SK-N-SH (cell line): ENCODE results near the gene CD14. TPM values are rescaled to one million over a fixed set of nuclear protein-coding genes. Genes with fewer than 3 reads are reported as not detected.
"Not testable (repeated sequence)": the region's sequence is repeated elsewhere in the genome, so short reads cannot be mapped to it uniquely, and the experiment has no call there.

Source experiments
- CTCF ChIA-PET: fragments of 300-600, 350-600 bp; formaldehyde crosslinking; extraction: SDS; loops from one replicate; lab custom pipeline; 2021; lab: Yijun Ruan, JAX
- POLR2A ChIA-PET: fragments of 350-600 bp; sonication (Branson Sonifier 250); formaldehyde crosslinking; extraction: SDS; loops from one replicate; lab custom pipeline; 2020; ENCODE audit warnings: antibody characterized with exemption, inconsistent platforms; lab: Yijun Ruan, JAX
- DNase-seq: peaks from one replicate; pipeline ENCODE4 v3.0.0; 2012
- H2AFZ ChIP-seq: fragments of 200-600 bp; sonication (generic); 2 replicates; pipeline ENCODE4 v1.8.1; 2016; ENCODE audit warnings: antibody characterized with exemption, mild to moderate bottlenecking, low read depth
- H3F3A ChIP-seq: fragments of 200-600 bp; sonication (generic); replicated peaks from 2 replicates; pipeline ENCODE3; 2016; ENCODE audit warnings: antibody characterized with exemption, mild to moderate bottlenecking; ENCODE audit not compliant: insufficient read depth
- H3K27ac ChIP-seq, 2 experiments: fragments of 200-500 bp in 1 of 2; fragments of 200-600 bp in 1 of 2; sonication (Bioruptor generic) in 1 of 2; sonication (generic), shearing (Covaris generic) in 1 of 2; 2 replicates each; pipeline versions ENCODE4 v1.5.1 to v1.6.1; 2014 to 2016; ENCODE audit warnings: low read depth in 2 of 2, inconsistent platforms in 1 of 2, low read length in 1 of 2, mild to moderate bottlenecking in 1 of 2, mixed read lengths in 1 of 2
- H3K27me3 ChIP-seq: fragments of 200-600 bp; sonication (generic), shearing (Covaris generic); 2 replicates; pipeline ENCODE4 v1.6.1; 2016; ENCODE audit warnings: mixed run types; ENCODE audit not compliant: insufficient read depth
- H3K36me3 ChIP-seq, 2 experiments: fragments of 200-500 bp in 1 of 2; fragments of 200-600 bp in 1 of 2; sonication (Bioruptor generic) in 1 of 2; sonication (generic) in 1 of 2; replicated peaks in 1 of 2; 2 replicates each; pipeline versions ENCODE3 to v1.5.1; 2014 to 2016; ENCODE audit warnings: low read length in 1 of 2, mild to moderate bottlenecking in 1 of 2; ENCODE audit not compliant: insufficient read depth in 2 of 2, control insufficient read depth in 1 of 2
- H3K4me1 ChIP-seq, 2 experiments: fragments of 200-500 bp in 1 of 2; fragments of 200-600 bp in 1 of 2; sonication (Bioruptor generic) in 1 of 2; sonication (generic), shearing (Covaris generic) in 1 of 2; 2 replicates each; pipeline versions ENCODE4 v1.5.1 to v1.6.1; 2014 to 2016; ENCODE audit warnings: low read depth in 1 of 2, low read length in 1 of 2, mixed run types in 1 of 2; ENCODE audit not compliant: insufficient read depth in 2 of 2, control insufficient read depth in 1 of 2
- H3K4me2 ChIP-seq: fragments of 200-600 bp; sonication (generic), shearing (Covaris generic); 2 replicates; pipeline ENCODE4 v1.6.1; 2017; ENCODE audit warnings: mixed run types
- H3K4me3 ChIP-seq, 2 experiments: fragments of 200-500 bp in 1 of 2; fragments of 200-600 bp in 1 of 2; sonication (Bioruptor generic) in 1 of 2; sonication (generic), shearing (Covaris generic) in 1 of 2; 2 replicates each; pipeline versions ENCODE4 v1.5.1 to v1.8.1; 2014 to 2016; ENCODE audit warnings: low read depth in 2 of 2, inconsistent platforms in 1 of 2, low read length in 1 of 2, mild to moderate bottlenecking in 1 of 2, mixed read lengths in 1 of 2, moderate library complexity in 1 of 2
- H3K79me2 ChIP-seq: fragments of 200-600 bp; sonication (generic); 2 replicates; pipeline ENCODE4 v1.8.1; 2017; ENCODE audit warnings: mild to moderate bottlenecking; ENCODE audit not compliant: insufficient read depth
- H3K9ac ChIP-seq: fragments of 200-600 bp; sonication (generic); 2 replicates; pipeline ENCODE4 v1.6.1; 2017; ENCODE audit warnings: mixed run types
- H3K9me2 ChIP-seq: fragments of 200-600 bp; sonication (generic); 2 replicates; pipeline ENCODE4 v1.6.1; 2017; ENCODE audit warnings: mixed run types
- H3K9me3 ChIP-seq: fragments of 200-600 bp; sonication (generic); 2 replicates; pipeline ENCODE4 v1.6.1; 2017; ENCODE audit warnings: mixed run types, mild to moderate bottlenecking, moderate library complexity
- H4K20me1 ChIP-seq: fragments of 200-600 bp; sonication (generic); 2 replicates; pipeline ENCODE4 v1.6.1; 2017; ENCODE audit warnings: mild to moderate bottlenecking, mixed run types; ENCODE audit not compliant: insufficient read depth
- CHD2 ChIP-seq: fragments of 150-350 bp; IDR thresholded peaks from 2 replicates; pipeline ENCODE4 v1.6.1; 2018; ENCODE audit warnings: low read length; ENCODE audit not compliant: partially characterized antibody
- EP300 ChIP-seq, 2 experiments: IDR thresholded peaks; 2 replicates each; pipeline versions ENCODE4 v1.4.0 to v1.6.1; 2012; ENCODE audit warnings: borderline replicate concordance in 1 of 2, low read depth in 1 of 2, low read length in 1 of 2
- EZH2phosphoT487 ChIP-seq: fragments of 200-600 bp; sonication (generic); IDR thresholded peaks from 2 replicates; pipeline ENCODE4 v1.6.1; 2017; ENCODE audit warnings: low read depth, mixed run types, mild to moderate bottlenecking, antibody characterized with exemption, moderate library complexity, borderline replicate concordance
- FOXJ3 ChIP-seq: sonication (generic); formaldehyde crosslinking; IDR thresholded peaks from 2 replicates; pipeline ENCODE4 v1.5.1; 2020; ENCODE audit warnings: mild to moderate bottlenecking, missing genetic modification reagents
- GATA2 ChIP-seq: sonication (generic); formaldehyde crosslinking; IDR thresholded peaks from 2 replicates; pipeline ENCODE4 v1.5.0; 2020; ENCODE audit warnings: mild to moderate bottlenecking, missing genetic modification reagents
- MXI1 ChIP-seq: IDR thresholded peaks from 2 replicates; pipeline ENCODE4 v1.6.1; 2012; ENCODE audit warnings: mild to moderate bottlenecking, low read depth, low read length, improper control_type of control experiment
- NFIC ChIP-seq: IDR thresholded peaks from 2 replicates; pipeline ENCODE4 v1.4.0; 2012; ENCODE audit warnings: borderline replicate concordance
- NRF1 ChIP-seq: IDR thresholded peaks from 2 replicates; pipeline ENCODE4 v1.6.1; 2012; ENCODE audit warnings: low read depth, mild to moderate bottlenecking, low read length
- RAD21 ChIP-seq: IDR thresholded peaks from 2 replicates; pipeline ENCODE4 v1.6.1; 2012; ENCODE audit warnings: mild to moderate bottlenecking, low read length
- RFX5 ChIP-seq: IDR thresholded peaks from 2 replicates; pipeline ENCODE4 v1.6.1; 2012; ENCODE audit warnings: mild to moderate bottlenecking, improper control_type of control experiment, low read length
- TAF1 ChIP-seq: IDR thresholded peaks from 2 replicates; pipeline ENCODE4 v1.6.1; 2012; ENCODE audit warnings: low read depth, mild to moderate bottlenecking, low read length, moderate library complexity, borderline replicate concordance
- USF1 ChIP-seq: IDR thresholded peaks from 2 replicates; pipeline ENCODE4 v1.4.0; 2012; ENCODE audit warnings: low read depth, borderline replicate concordance
- WGBS: methylation state at CpG from one replicate; pipeline ENCODE4 v1.1.6; 2017; ENCODE audit warnings: low lambda C conversion rate; 5-methylcytosine and 5-hydroxymethylcytosine counted together
- polyA plus RNA-seq, 3 experiments: library from polyadenylated mRNA; depleted of rRNA; stranded (reverse); fragments of >200 nt; gene quantifications; 2 replicates each; pipeline ENCODE4 v1.2.3, GENCODE V29; 2012
- TF ChIP-seq, protein P1 (sequence below): fragments of 200-600 bp; sonication (generic); IDR thresholded peaks from 2 replicates; pipeline ENCODE4 v1.6.1; 2017; ENCODE audit warnings: antibody characterized with exemption, mild to moderate bottlenecking, moderate library complexity
- TF ChIP-seq, protein P2 (sequence below): IDR thresholded peaks from 2 replicates; pipeline ENCODE4; 2012

The CD14 gene
- polyA plus RNA-seq, 1 of the 3 experiments (the other 2 are of a cell fraction): 0.12 TPM

GRCh38 chr5:140595538-140596300, 37.3 kb downstream of the CD14 start:
- TF ChIP-seq RFX5: no peak
- H3K27ac ChIP-seq: no peak overlapping the region
- H3K4me1 ChIP-seq: peaks cover 0 to 3% of the 10 kb centered on the region in 2 experiments; a peak in 1 of 4 replicates
- ChIA-PET CTCF (interaction anchor here (1.7 kb wide), 1 partner anchor 51 kb away, joined by 4 read pairs; no protein-coding TSS in a partner anchor), POLR2A (no interaction called here)
- H3K79me2 ChIP-seq: no peaks in the 10 kb centered on the region
- no peak overlapping the region for H3K9ac ChIP-seq
- WGBS: 53% methylated on average over 5 of the region's 5 CpGs
- no peaks in the 10 kb centered on the region for H3K9me3 ChIP-seq
- H3K9me2 ChIP-seq: no peaks in the 10 kb centered on the region
- H2AFZ ChIP-seq: no peak overlapping the region; the same call in 1 of the 2 replicates
- no peaks in the 10 kb centered on the region for H3K27me3 ChIP-seq
- no peak for DNase-seq
- no peak overlapping the region for H3K4me2 ChIP-seq
- no peaks in the 10 kb centered on the region for H3K36me3 ChIP-seq
- no peaks in the 10 kb centered on the region for H3F3A ChIP-seq
- H4K20me1 ChIP-seq: no peaks in the 10 kb centered on the region
- no peak overlapping the region for H3K4me3 ChIP-seq

GRCh38 chr5:140594169-140594568, 38.8 kb downstream of the CD14 start:
- POLR2A ChIA-PET: no interaction called here
- H3K4me1 ChIP-seq: peaks cover 0 to 3% of the 10 kb centered on the region in 2 experiments; a peak in 1 of 4 replicates
- H3K9me3 ChIP-seq: no peaks in the 10 kb centered on the region
- H3K36me3 ChIP-seq: no peaks in the 10 kb centered on the region
- H3K9me2 ChIP-seq: no peaks in the 10 kb centered on the region
- H3K9ac ChIP-seq: no peak overlapping the region
- H4K20me1 ChIP-seq: no peaks in the 10 kb centered on the region
- no peak overlapping the region for H3K27ac ChIP-seq
- H3K4me3 ChIP-seq: no peak overlapping the region
- TF ChIP-seq TAF1 (no peak), NRF1 (no peak), RAD21 (no peak), USF1 (no peak), MXI1 (no peak), FOXJ3 (CRISPR knock-in tag) (no peak), NFIC (no peak), GATA2 (no peak), CHD2 (no peak), EP300 (IDR thresholded peaks at IDR 0.05; ENCODE audit: borderline replicate concordance in 1 of 2, low read depth in 1 of 2, low read length in 1 of 2) (no peak), EZH2phosphoT487 (no peak), RFX5 (no peak)
- TF ChIP-seq, protein P1, sequence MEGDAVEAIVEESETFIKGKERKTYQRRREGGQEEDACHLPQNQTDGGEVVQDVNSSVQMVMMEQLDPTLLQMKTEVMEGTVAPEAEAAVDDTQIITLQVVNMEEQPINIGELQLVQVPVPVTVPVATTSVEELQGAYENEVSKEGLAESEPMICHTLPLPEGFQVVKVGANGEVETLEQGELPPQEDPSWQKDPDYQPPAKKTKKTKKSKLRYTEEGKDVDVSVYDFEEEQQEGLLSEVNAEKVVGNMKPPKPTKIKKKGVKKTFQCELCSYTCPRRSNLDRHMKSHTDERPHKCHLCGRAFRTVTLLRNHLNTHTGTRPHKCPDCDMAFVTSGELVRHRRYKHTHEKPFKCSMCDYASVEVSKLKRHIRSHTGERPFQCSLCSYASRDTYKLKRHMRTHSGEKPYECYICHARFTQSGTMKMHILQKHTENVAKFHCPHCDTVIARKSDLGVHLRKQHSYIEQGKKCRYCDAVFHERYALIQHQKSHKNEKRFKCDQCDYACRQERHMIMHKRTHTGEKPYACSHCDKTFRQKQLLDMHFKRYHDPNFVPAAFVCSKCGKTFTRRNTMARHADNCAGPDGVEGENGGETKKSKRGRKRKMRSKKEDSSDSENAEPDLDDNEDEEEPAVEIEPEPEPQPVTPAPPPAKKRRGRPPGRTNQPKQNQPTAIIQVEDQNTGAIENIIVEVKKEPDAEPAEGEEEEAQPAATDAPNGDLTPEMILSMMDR: no peak
- TF ChIP-seq, protein P2, sequence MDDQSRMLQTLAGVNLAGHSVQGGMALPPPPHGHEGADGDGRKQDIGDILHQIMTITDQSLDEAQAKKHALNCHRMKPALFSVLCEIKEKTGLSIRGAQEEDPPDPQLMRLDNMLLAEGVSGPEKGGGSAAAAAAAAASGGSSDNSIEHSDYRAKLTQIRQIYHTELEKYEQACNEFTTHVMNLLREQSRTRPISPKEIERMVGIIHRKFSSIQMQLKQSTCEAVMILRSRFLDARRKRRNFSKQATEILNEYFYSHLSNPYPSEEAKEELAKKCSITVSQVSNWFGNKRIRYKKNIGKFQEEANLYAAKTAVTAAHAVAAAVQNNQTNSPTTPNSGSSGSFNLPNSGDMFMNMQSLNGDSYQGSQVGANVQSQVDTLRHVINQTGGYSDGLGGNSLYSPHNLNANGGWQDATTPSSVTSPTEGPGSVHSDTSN: no peak
- no peaks in the 10 kb centered on the region for H3F3A ChIP-seq
- H3K4me2 ChIP-seq: no peak overlapping the region
- no peaks in the 10 kb centered on the region for H3K79me2 ChIP-seq
- CTCF ChIA-PET: no interaction called here
- no peaks in the 10 kb centered on the region for H3K27me3 ChIP-seq
- DNase-seq: no peak
- 33% methylated on average over 5 of the region's 6 CpGs for WGBS
- no peak overlapping the region for H2AFZ ChIP-seq

DNA sequence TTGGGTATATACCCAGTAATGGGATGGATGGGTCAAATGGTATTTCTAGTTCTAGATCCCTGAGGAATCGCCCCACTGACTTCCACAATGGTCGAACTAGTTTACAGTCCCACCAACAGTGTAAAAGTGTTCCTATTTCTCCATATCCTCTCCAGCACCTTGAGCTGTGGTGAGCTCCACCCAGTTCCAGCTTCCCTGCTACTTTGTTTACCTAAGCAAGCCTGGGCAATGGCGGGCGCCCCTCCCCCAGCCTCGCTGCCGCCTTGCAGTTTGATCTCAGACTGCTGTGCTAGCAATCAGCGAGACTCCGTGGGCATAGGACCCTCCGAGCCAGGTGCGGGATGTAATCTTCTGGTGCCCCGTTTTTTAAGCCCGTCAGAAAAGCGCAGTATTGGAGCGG, 39.9 kb downstream of the CD14 start:
- H3K9me3 ChIP-seq, H3K4me1 ChIP-seq, H3K79me2 ChIP-seq, H2AFZ ChIP-seq, CTCF ChIA-PET, H3K4me2 ChIP-seq, H3K4me3 ChIP-seq, H3K27me3 ChIP-seq, DNase-seq, H3K36me3 ChIP-seq, H3K27ac ChIP-seq, H3K9ac ChIP-seq, H3F3A ChIP-seq, H3K9me2 ChIP-seq, H4K20me1 ChIP-seq, POLR2A ChIA-PET: not testable (repeated sequence)
- WGBS: 64% methylated on average over 11 of the region's 14 CpGs
